ENCODE data around the gene RXRA.

GRCh38 chr9:134289241-134289875, 36.9 kb upstream of the RXRA start:
- TF ChIP-seq CTCF (IDR thresholded peaks at IDR 0.05; ENCODE audit: insufficient read depth, low read depth, low read length) (no peak), EZH2 (IDR thresholded peaks at IDR 0.05; ENCODE audit: insufficient read depth, low read length) (no peak)

All from astrocyte (in vitro differentiated cells and primary cell).